HepG2 (cell line): ENCODE data around the gene MSANTD1. TPM values are rescaled to one million over a fixed set of nuclear protein-coding genes. Genes with fewer than 3 reads are reported as not detected.

Source experiments
- ATF2 ChIP-seq: sonication (generic); formaldehyde crosslinking; IDR thresholded peaks from 2 replicates; pipeline ENCODE4 v1.4.0; 2020; ENCODE audit warnings: missing genetic modification reagents
- ATF7 ChIP-seq, 2 experiments: fragments of 450-650 bp in 1 of 2; sonication (generic) in 1 of 2; formaldehyde crosslinking in 1 of 2; IDR thresholded peaks; 2 replicates each; pipeline versions ENCODE4 v1.4.0 to v1.6.1; 2016 to 2020; ENCODE audit warnings: antibody characterized with exemption in 1 of 2, mild to moderate bottlenecking in 1 of 2, missing genetic modification reagents in 1 of 2
- EP300 ChIP-seq, 3 experiments: sonication (generic) in 1 of 3; formaldehyde crosslinking in 1 of 3; IDR thresholded peaks; 2 replicates each; pipeline versions ENCODE4 v1.5.1 to v1.6.1; 2011 to 2020; ENCODE audit warnings: low read depth in 2 of 3, low read length in 2 of 3, borderline replicate concordance in 1 of 3, improper control_type of control experiment in 1 of 3, mild to moderate bottlenecking in 1 of 3, missing genetic modification reagents in 1 of 3, moderate library complexity in 1 of 3
- GATAD2A ChIP-seq: IDR thresholded peaks from 2 replicates; pipeline ENCODE4 v1.6.1; 2016
- KDM1A ChIP-seq: IDR thresholded peaks from 2 replicates; pipeline ENCODE4 v1.6.1; 2016; ENCODE audit warnings: missing compliant biosample characterization
- MTF1 ChIP-seq: sonication (generic); formaldehyde crosslinking; IDR thresholded peaks from 2 replicates; pipeline ENCODE4 v1.5.0; 2020; ENCODE audit warnings: missing genetic modification reagents
- STAT6 ChIP-seq: sonication (generic); formaldehyde crosslinking; IDR thresholded peaks from 2 replicates; pipeline ENCODE4 v1.4.0; 2020; ENCODE audit warnings: missing genetic modification reagents, mild to moderate bottlenecking, borderline replicate concordance
- SYNCRIP ChIP-seq: fragments of 200-400 bp; formaldehyde crosslinking; IDR thresholded peaks from 2 replicates; pipeline ENCODE4 v1.6.1; 2018; ENCODE audit warnings: mild to moderate bottlenecking, low read depth, low read length; ENCODE audit not compliant: insufficient read depth
- TCF7 ChIP-seq: sonication (generic); IDR thresholded peaks from 2 replicates; pipeline ENCODE4 v1.6.1; 2016; ENCODE audit warnings: antibody characterized with exemption, low read depth
- THAP11 ChIP-seq: IDR thresholded peaks from 2 replicates; pipeline ENCODE4 v1.6.1; 2016; ENCODE audit warnings: missing biosample characterization, missing genetic modification reagents
- THRA ChIP-seq: sonication (generic); formaldehyde crosslinking; IDR thresholded peaks from 2 replicates; pipeline ENCODE4 v1.4.0; 2020; ENCODE audit warnings: missing genetic modification reagents, borderline replicate concordance
- TRAFD1 ChIP-seq: sonication (generic); formaldehyde crosslinking; IDR thresholded peaks from 2 replicates; pipeline ENCODE4 v1.5.1; 2020; ENCODE audit warnings: missing genetic modification reagents, mild to moderate bottlenecking, borderline replicate concordance
- ZNF205 ChIP-seq: IDR thresholded peaks from 2 replicates; pipeline ENCODE4 v1.6.1; 2018; ENCODE audit warnings: missing biosample characterization, missing genetic modification reagents
- ZNF234 ChIP-seq: sonication (generic); formaldehyde crosslinking; conservative IDR thresholded peaks from 2 replicates; pipeline ENCODE4 v1.5.1; 2020; ENCODE audit warnings: mild to moderate bottlenecking, missing genetic modification reagents
- ZNF574 ChIP-seq: sonication (generic); formaldehyde crosslinking; IDR thresholded peaks from 2 replicates; pipeline ENCODE4 v1.4.0; 2020; ENCODE audit warnings: missing genetic modification reagents
- polyA plus RNA-seq, 8 experiments: library from polyadenylated mRNA; depleted of rRNA in 3 of 8; stranded (reverse) in 7 of 8; unstranded in 1 of 8; fragments of >200 nt; fragmentation: Illumina TruSeq in 4 of 8; extraction: Trizol in 4 of 8; gene quantifications; 2 replicates each; pipeline versions ENCODE4 v1.2.1 to v1.2.3, GENCODE V29; 2011 to 2016; ENCODE audit warnings: low read depth in 4 of 8, missing spikeins in 1 of 8, mixed read lengths in 1 of 8; ENCODE audit not compliant: insufficient read depth in 1 of 8
- total RNA-seq, 5 experiments: library from RNA; depleted of rRNA; stranded (reverse); fragments of >200 nt; fragmentation: Illumina TruSeq; extraction: Trizol; gene quantifications; 2 replicates each; pipeline ENCODE4 v1.2.3, GENCODE V29; 2016; ENCODE audit warnings: low read depth in 1 of 5

Gene MSANTD1
- total and polyA plus RNA-seq, 2 of the 13 experiments (the other 11 are each of a cell fraction or from before 2014, with no cell fraction given) = 0.22 to 0.40 TPM

- TF ChIP-seq ATF7 (IDR thresholded peaks at IDR 0.05) (no peak), ATF7 (CRISPR knock-in tag; IDR thresholded peaks at IDR 0.05) (no peak), ZNF205 (CRISPR knock-in tag) (0 out of 2 replicates have a peak, but pooled peaks have one; percentile 41), EP300 (IDR thresholded peaks at IDR 0.05; ENCODE audit: low read depth in 2 of 2, low read length in 2 of 2) (peak in 1 of 2 experiments; percentile 60; a peak in 1 of 4 replicates), EP300 (CRISPR knock-in tag; IDR thresholded peaks at IDR 0.05; ENCODE audit: borderline replicate concordance) (no peak), ZNF234 (CRISPR knock-in tag) (no peak), THAP11 (CRISPR knock-in tag) (no peak), SYNCRIP (no peak), TRAFD1 (CRISPR knock-in tag) (no peak), MTF1 (no peak), ATF2 (CRISPR knock-in tag) (peak; percentile 23; the same call in 1 of the 2 replicates), KDM1A (CRISPR knock-in tag) (no peak), TCF7 (peak; percentile 25; the same call in 1 of the 2 replicates), THRA (CRISPR knock-in tag) (peak; percentile 49; the same call in 1 of the 2 replicates), STAT6 (CRISPR knock-in tag) (0 out of 2 replicates have a peak, but pooled peaks have one; percentile 32), GATAD2A (peak; percentile 74), ZNF574 (CRISPR knock-in tag) (no peak)
These were observed 45.8 kb upstream of the MSANTD1 start (continued) for GRCh38 chr4:3202836-3203820.
